Type B pancreatic cell (in vitro differentiated cells): ENCODE results near the gene NRIP3. TPM values are rescaled to one million over a fixed set of nuclear protein-coding genes. Genes with fewer than 3 reads are reported as not detected.

Experiments
- DNase-seq: peaks from one replicate; pipeline ENCODE4 v3.0.0; 2021; ENCODE audit warnings: mixed read lengths; ENCODE audit not compliant: unreplicated experiment; ENCODE audit errors: extremely low spot score
- H3K27ac Mint-ChIP-seq: 2 replicates; pipeline ENCODE4 v1.8.0; 2021; ENCODE audit warnings: mild to moderate bottlenecking, mixed read lengths
- H3K27me3 Mint-ChIP-seq: 2 replicates; pipeline ENCODE4 v1.8.0; 2021; ENCODE audit warnings: mixed read lengths
- H3K36me3 Mint-ChIP-seq: 2 replicates; pipeline ENCODE4 v1.8.0; 2021; ENCODE audit warnings: mixed read lengths
- H3K4me1 Mint-ChIP-seq: one replicate; pipeline ENCODE4 v1.8.0; 2021; ENCODE audit warnings: mixed read lengths; ENCODE audit not compliant: unreplicated experiment
- H3K4me3 Mint-ChIP-seq: 2 replicates; pipeline ENCODE4 v1.8.0; 2021; ENCODE audit warnings: mild to moderate bottlenecking, mixed read lengths
- H3K9me3 Mint-ChIP-seq: 2 replicates; pipeline ENCODE4 v1.8.0; 2021; ENCODE audit warnings: mixed read lengths
- total RNA-seq: library from RNA; stranded (reverse); gene quantifications from 2 replicates; pipeline ENCODE4 v1.2.1, GENCODE V29; 2021; ENCODE audit warnings: low replicate concordance
- TF ChIP-seq, protein P1 (sequence below): fragments of 200-600 bp; sonication (generic); conservative IDR thresholded peaks from 2 replicates; pipeline ENCODE4 v1.5.0; 2021; ENCODE audit warnings: antibody characterized with exemption, mild to moderate bottlenecking

Gene NRIP3
- total RNA-seq, 1 donor from 2014 or later, result 0.92 TPM

DNA sequence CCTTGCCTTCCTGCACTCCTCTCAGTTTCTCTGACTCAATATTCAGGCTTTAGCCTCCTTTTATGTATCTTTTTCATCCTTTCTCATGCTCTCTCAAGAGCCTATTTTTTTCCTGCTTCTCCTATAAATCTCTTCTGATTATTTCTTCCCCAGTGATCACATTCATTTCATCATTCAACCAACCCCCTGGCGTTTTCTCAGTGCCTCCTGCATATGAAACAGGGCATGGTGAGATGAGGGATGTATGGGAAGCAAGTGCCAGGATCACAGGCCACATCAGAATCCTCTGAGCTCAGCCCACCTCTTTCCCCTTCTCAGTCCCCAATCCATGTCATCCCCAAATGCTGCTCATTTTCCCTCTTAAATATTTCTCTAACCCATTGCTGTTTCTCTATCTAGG is 38.7 kb upstream of the NRIP3 start:
- no peaks in the 10 kb centered on the region for H3K9me3 Mint-ChIP-seq
- no peak for DNase-seq
- no peak overlapping the region for H3K4me3 Mint-ChIP-seq
- TF ChIP-seq, protein P1, sequence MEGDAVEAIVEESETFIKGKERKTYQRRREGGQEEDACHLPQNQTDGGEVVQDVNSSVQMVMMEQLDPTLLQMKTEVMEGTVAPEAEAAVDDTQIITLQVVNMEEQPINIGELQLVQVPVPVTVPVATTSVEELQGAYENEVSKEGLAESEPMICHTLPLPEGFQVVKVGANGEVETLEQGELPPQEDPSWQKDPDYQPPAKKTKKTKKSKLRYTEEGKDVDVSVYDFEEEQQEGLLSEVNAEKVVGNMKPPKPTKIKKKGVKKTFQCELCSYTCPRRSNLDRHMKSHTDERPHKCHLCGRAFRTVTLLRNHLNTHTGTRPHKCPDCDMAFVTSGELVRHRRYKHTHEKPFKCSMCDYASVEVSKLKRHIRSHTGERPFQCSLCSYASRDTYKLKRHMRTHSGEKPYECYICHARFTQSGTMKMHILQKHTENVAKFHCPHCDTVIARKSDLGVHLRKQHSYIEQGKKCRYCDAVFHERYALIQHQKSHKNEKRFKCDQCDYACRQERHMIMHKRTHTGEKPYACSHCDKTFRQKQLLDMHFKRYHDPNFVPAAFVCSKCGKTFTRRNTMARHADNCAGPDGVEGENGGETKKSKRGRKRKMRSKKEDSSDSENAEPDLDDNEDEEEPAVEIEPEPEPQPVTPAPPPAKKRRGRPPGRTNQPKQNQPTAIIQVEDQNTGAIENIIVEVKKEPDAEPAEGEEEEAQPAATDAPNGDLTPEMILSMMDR, result no peak
- peaks cover 8% of the 10 kb centered on the region for H3K4me1 Mint-ChIP-seq
- peaks cover 4% of the 10 kb centered on the region for H3K27me3 Mint-ChIP-seq
- H3K27ac Mint-ChIP-seq, result no peak overlapping the region
- H3K36me3 Mint-ChIP-seq, result no peaks in the 10 kb centered on the region

DNA sequence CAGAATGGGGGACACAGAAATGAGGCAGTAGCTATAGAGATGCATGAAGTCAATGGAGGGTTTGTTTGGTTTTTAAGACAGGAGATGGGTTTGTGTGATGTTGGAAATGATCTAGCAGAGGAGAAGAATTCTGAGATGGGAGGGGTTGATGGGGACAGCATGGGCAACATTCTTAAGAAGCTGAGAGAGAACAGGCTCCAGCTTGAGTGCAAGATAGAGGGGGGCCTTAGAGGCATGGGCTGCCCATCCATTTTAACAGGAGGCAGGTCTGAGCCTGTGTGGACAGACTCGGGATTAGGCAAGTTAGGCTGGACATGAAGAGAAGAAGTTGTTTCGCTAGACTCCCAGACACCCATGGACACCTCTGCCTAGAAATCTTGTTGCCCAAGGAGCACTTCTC is 37.9 kb upstream of the NRIP3 start:
- Mint-ChIP-seq H3K4me3 (no peak overlapping the region), H3K27me3 (peaks cover 4% of the 10 kb centered on the region), H3K9me3 (no peaks in the 10 kb centered on the region), H3K36me3 (no peaks in the 10 kb centered on the region), H3K27ac (no peak overlapping the region), H3K4me1 (peaks cover 3% of the 10 kb centered on the region)
- TF ChIP-seq, protein P1, result no peak
- DNase-seq, result no peak

DNA sequence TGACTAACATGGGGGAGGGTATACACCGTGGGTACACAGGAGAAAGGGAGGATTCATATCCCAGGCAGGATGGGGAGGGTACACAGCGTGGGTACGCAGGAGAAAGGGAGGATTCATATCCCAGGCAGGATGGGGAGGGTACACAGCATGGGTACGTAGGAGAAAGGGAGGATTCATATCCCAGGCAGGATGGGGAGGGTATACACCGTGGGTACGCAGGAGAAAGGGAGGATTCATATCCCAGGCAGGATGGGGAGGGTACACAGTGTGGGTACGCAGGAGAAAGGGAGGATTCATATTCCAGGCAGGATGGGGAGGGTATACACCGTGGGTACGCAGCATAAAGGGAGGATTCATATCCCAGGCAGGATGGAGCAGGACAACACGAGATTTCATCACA is 36.6 kb upstream of the NRIP3 start:
- H3K9me3 Mint-ChIP-seq, result no peaks in the 10 kb centered on the region
- no peaks in the 10 kb centered on the region for H3K36me3 Mint-ChIP-seq
- H3K4me3 Mint-ChIP-seq, result no peak overlapping the region
- H3K4me1 Mint-ChIP-seq, result peaks cover 3% of the 10 kb centered on the region
- H3K27me3 Mint-ChIP-seq, result peaks cover 4% of the 10 kb centered on the region
- DNase-seq, result no peak
- TF ChIP-seq, protein P1, result no peak
- H3K27ac Mint-ChIP-seq, result no peak overlapping the region

DNA sequence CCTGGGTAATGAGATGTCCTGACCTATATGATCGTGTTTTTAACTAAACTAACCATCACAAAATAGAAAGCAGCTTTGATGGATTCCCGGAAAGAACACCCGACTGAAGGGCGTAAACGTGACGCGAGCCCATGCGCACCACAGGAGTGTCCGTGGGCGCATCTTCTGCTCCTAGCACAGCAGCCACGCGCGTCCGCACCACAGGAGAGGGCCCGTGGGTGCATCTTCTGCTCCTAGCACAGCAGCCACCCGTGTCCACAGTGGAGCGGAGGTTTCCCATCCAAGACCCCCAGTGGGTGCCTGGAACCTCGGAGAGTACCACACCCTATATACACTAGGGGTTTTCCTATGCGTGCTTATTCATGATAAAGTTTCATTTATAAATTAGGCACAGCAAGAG is 36.1 kb upstream of the NRIP3 start:
- DNase-seq, result no peak
- Mint-ChIP-seq H3K36me3 (no peaks in the 10 kb centered on the region), H3K27me3 (peaks cover 4% of the 10 kb centered on the region), H3K4me3 (no peak overlapping the region), H3K27ac (no peak overlapping the region), H3K9me3 (no peaks in the 10 kb centered on the region), H3K4me1 (peaks cover 3% of the 10 kb centered on the region)
- TF ChIP-seq, protein P1, result no peak

- Mint-ChIP-seq H3K27me3 (no peaks in the 10 kb centered on the region), H3K27ac (no peak overlapping the region), H3K36me3 (no peaks in the 10 kb centered on the region), H3K9me3 (no peaks in the 10 kb centered on the region), H3K4me1 (peaks cover 3% of the 10 kb centered on the region), H3K4me3 (no peak overlapping the region)
- no peak for DNase-seq
- TF ChIP-seq, protein P1, result no peak
These were observed 35.4 kb upstream of the NRIP3 start for GRCh38 chr11:9039198-9039597.

GRCh38 chr11:9038541-9038940 is 34.7 kb upstream of the NRIP3 start:
- TF ChIP-seq, protein P1, result no peak
- H3K27ac Mint-ChIP-seq, result no peak overlapping the region
- no peak for DNase-seq
- no peak overlapping the region for H3K4me3 Mint-ChIP-seq
- no peaks in the 10 kb centered on the region for H3K36me3 Mint-ChIP-seq
- H3K27me3 Mint-ChIP-seq, result no peaks in the 10 kb centered on the region
- H3K4me1 Mint-ChIP-seq, result peaks cover 3% of the 10 kb centered on the region
- H3K9me3 Mint-ChIP-seq, result no peaks in the 10 kb centered on the region
